ENCODE data around the gene SORBS2. TPM values are rescaled to one million over a fixed set of nuclear protein-coding genes. Genes with fewer than 3 reads are reported as not detected.

SORBS2 gene
- total RNA-seq, 4 donors from 2014 or later: 21.5 to 103 (median 64.8) TPM

DNA sequence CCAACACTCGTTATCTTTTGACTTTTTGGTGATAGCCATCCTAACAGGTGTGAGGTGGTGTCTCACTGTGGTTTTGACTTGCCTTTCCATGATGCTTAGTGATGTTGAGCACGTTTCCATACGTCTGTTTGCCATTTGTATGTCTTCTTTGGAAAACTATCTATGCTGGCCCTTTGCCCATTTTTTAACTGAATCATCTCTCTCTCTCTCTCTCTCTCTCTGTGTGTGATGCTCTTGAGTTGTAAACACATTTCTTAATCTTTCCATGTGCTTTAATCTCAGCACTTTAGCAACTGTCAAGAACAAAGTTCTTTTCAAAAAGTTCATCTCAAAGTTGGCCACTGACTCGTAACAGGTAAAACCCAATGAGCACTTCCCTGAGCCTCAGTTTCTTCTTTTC lies 10.5 kb downstream of the SORBS2 start:
- TF ChIP-seq, protein P1, sequence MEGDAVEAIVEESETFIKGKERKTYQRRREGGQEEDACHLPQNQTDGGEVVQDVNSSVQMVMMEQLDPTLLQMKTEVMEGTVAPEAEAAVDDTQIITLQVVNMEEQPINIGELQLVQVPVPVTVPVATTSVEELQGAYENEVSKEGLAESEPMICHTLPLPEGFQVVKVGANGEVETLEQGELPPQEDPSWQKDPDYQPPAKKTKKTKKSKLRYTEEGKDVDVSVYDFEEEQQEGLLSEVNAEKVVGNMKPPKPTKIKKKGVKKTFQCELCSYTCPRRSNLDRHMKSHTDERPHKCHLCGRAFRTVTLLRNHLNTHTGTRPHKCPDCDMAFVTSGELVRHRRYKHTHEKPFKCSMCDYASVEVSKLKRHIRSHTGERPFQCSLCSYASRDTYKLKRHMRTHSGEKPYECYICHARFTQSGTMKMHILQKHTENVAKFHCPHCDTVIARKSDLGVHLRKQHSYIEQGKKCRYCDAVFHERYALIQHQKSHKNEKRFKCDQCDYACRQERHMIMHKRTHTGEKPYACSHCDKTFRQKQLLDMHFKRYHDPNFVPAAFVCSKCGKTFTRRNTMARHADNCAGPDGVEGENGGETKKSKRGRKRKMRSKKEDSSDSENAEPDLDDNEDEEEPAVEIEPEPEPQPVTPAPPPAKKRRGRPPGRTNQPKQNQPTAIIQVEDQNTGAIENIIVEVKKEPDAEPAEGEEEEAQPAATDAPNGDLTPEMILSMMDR (IDR thresholded peaks at IDR 0.05): no peak
- ATAC-seq (ENCODE audit: low FRiP score) (no peak), DNase-seq (ENCODE audit: low spot score) (no peak)

DNA sequence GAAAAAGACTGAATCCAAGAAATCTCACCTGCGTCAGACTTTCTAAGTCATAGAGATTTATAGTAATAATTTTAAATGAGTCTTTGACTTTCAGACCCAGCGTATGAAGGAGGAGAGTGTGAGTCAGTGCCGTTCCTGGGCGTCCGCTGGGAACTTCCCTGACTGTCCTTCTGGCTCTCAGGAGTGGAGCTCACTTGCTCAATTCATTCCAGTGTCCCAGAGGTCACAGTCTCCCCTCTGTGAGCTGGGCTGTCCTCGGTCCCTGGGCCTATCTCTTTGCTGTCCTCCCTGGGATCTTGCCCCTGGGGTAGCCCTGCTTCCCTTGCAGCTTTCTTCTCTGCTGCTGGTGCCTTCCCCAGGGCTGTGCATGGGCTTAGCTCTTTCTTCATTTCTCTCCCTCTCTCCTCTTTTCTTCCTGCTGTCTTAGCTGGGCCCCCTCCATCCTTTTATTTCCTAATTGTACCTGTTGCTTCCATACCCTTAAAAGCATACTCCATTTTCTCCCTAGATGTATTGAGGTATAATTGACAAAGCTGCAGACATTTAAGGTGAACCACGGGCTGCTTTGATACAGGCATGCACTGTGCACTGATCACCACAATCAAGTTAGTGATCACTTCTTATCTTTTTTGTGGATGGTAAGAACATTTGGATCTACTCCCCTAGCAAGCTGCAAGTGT lies 11.6 kb downstream of the SORBS2 start:
- TF ChIP-seq, protein P1 (IDR thresholded peaks at IDR 0.05): no peak
- DNase-seq (ENCODE audit: low spot score) (no peak), ATAC-seq (ENCODE audit: low FRiP score) (no peak)

DNA sequence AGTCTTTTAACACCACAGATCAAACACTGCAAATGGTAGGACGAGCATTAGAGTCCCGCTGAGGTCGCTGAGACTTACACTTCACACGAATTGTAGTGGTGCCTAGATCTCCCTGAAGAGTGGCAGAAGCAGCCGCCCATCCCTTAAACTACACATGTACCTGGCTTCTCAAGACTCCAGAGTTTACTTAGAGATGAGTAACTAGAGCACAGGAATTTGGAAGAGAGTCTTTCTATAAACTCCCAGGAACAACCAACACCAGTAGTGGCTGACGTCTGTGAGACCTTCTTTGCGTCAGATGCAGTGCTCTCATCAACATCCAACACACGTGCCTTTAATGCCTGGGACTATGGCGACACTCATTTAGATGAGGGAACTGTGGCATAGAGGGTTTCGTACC lies 12.6 kb downstream of the SORBS2 start:
- TF ChIP-seq, protein P1 (IDR thresholded peaks at IDR 0.05): no peak
- DNase-seq (ENCODE audit: low spot score) (no peak), ATAC-seq (ENCODE audit: low FRiP score) (no peak)

DNA sequence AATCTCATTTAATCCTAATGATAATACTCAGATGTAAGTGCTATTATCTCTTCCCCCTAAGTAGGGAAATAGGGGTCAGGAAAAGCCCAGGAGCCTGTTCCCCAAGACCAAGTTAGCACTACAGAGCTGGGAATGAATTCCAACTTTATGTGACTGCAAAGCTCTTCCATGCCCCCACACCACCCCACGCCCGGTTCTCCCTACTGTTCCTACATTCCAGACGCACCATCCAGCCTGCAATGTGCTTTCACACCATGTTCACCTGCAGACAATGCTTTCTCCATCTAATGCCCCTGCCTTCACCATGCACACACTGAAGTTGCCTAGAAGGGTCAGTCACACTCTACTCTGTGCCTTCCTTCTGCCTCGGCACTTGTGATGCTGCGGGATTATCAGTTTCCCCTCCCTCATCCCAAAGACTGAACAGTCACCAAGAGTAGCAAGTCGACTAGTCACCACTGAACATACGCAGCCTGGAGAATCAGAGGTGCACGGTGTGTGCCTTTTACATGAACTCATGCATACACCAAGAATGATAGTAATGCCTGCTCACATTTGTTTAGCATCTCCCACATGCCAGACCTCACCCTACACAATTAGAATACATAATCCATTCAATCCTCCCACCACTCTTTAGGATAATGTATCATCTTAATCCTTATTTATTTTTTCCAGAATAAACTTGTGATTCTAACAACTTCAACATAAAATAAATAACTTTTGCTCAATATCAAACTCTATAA lies 14.2 kb downstream of the SORBS2 start:
- DNase-seq (ENCODE audit: low spot score): no peak
- TF ChIP-seq, protein P1 (IDR thresholded peaks at IDR 0.05): no peak
- no peak for ATAC-seq (ENCODE audit: low FRiP score)

DNA sequence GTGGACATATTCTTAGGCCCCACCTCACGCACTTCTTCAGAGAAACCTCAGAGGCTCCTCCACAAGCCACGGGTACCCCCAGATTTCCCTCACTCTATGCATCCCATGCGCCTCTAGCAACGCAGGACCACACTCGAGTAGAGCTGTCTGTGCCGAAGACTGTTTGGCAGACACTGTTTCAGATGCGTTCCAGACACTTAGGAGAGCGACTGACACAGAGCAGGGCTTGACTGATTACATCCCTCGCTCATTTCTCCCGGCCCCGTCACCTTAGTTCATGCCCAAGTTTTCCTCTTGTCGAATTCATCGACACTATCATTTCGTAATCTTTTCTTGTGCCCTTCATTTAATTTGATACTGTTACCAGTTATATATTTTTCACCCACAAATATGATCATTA lies 15.0 kb downstream of the SORBS2 start:
- TF ChIP-seq, protein P1 (IDR thresholded peaks at IDR 0.05): no peak
- DNase-seq (ENCODE audit: low spot score) (no peak), ATAC-seq (ENCODE audit: low FRiP score) (no peak)

DNA sequence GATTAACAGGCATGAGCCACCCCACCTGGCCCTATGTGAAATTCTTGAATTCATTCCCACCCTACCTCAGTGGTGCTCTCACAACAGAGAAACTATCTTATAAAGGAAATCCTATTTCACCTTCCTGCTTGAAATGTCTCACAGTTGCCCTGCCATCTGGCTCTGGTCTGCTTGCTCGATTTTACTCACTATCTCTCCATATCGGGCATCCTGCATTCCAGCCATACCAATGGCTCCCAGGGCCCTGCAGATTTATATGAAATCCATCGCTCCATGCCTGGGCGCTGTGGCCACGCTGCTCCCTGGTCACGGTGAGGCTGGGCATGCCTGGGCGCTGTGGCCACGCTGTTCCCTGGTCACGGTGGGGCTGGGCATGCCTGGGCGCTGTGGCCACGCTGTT lies 15.8 kb downstream of the SORBS2 start:
- ATAC-seq (ENCODE audit: low FRiP score): peak; percentile 25
- DNase-seq (ENCODE audit: low spot score): no peak
- TF ChIP-seq, protein P1 (IDR thresholded peaks at IDR 0.05): no peak

DNA sequence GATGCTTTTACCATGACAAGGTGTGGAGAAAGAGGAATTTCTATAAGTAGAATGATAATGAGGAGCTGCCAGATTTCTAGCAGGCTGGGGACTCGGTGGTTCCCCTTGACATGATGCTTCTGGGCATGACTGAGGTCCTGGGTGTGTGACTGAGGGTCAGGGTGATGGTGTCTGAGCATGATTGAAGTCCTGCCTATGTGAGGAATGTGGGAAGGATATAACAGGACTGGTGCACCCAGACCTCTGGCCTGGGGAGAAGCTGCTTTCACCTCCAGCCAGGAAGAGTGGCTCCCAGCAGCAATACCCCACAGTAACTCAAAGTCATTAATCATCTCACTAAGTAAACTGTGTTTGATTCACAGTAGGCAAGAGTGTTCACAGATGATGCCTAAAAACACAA lies 17.4 kb downstream of the SORBS2 start:
- ATAC-seq (ENCODE audit: low FRiP score): no peak
- TF ChIP-seq, protein P1 (IDR thresholded peaks at IDR 0.05): no peak
- DNase-seq (ENCODE audit: low spot score): no peak
